Liver (tissue), 9 donors: ENCODE measurements around the gene AGTPBP1. TPM values are rescaled to one million over a fixed set of nuclear protein-coding genes. Genes with fewer than 3 reads are reported as not detected.
"Not testable (repeated sequence)": the region's sequence is repeated elsewhere in the genome, so short reads cannot be mapped to it uniquely, and the experiment has no call there.

Experiments
- DNase-seq: peaks from one replicate; pipeline ENCODE4 v3.0.0-alpha.2; 2017; ENCODE audit warnings: low spot score
- H3K27ac ChIP-seq, 2 donors: one replicate each; pipeline ENCODE4 v1.7.0; 2013; ENCODE audit warnings: inconsistent platforms in 2 of 2, low read length in 2 of 2, control low read depth in 1 of 2, low read depth in 1 of 2, mild to moderate bottlenecking in 1 of 2
- H3K27me3 ChIP-seq, 4 donors: one replicate each; pipeline versions ENCODE4 v1.6.1 to v1.7.0; 2013; ENCODE audit warnings: low read length in 3 of 4, inconsistent platforms in 1 of 4, mild to moderate bottlenecking in 1 of 4, moderate library complexity in 1 of 4; ENCODE audit not compliant: control insufficient read depth in 4 of 4, insufficient read depth in 4 of 4
- H3K36me3 ChIP-seq, 4 donors: one replicate each; pipeline versions ENCODE4 v1.6.1 to v1.7.0; 2013; ENCODE audit warnings: low read length in 3 of 4, mild to moderate bottlenecking in 3 of 4, low read depth in 1 of 4, moderate library complexity in 1 of 4; ENCODE audit not compliant: control insufficient read depth in 4 of 4, insufficient read depth in 3 of 4
- H3K4me1 ChIP-seq, 4 donors: one replicate each; pipeline versions ENCODE4 v1.6.1 to v1.7.0; 2013; ENCODE audit warnings: low read length in 3 of 4, mild to moderate bottlenecking in 3 of 4, moderate library complexity in 1 of 4; ENCODE audit not compliant: control insufficient read depth in 4 of 4, insufficient read depth in 4 of 4
- H3K4me3 ChIP-seq, 3 donors: one replicate each; pipeline versions ENCODE4 v1.6.1 to v1.7.0; 2013; ENCODE audit warnings: low read length in 3 of 3, control low read depth in 1 of 3, low read depth in 1 of 3, mild to moderate bottlenecking in 1 of 3
- H3K9ac ChIP-seq, 2 donors: one replicate each; pipeline ENCODE4 v1.7.0; 2013; ENCODE audit warnings: low read length in 2 of 2, mild to moderate bottlenecking in 2 of 2, moderate library complexity in 2 of 2, control low read depth in 1 of 2, low read depth in 1 of 2
- H3K9me3 ChIP-seq, 4 donors: one replicate each; pipeline versions ENCODE4 v1.6.1 to v1.7.0; 2013; ENCODE audit warnings: low read length in 3 of 4; ENCODE audit not compliant: control insufficient read depth in 4 of 4
- CTCF ChIP-seq: fragments of 150-350 bp; IDR thresholded peaks from 2 replicates; pipeline ENCODE4 v1.5.1; 2017; ENCODE audit warnings: improper control_type of control experiment, low read depth, low read length; ENCODE audit not compliant: missing input control
- EGR1 ChIP-seq, 2 donors: IDR thresholded peaks; 2 replicates each; pipeline ENCODE4 v1.6.1; 2016 to 2018; ENCODE audit warnings: antibody characterized with exemption in 2 of 2, low read depth in 2 of 2
- HNF4A ChIP-seq, 2 donors: conservative IDR thresholded peaks; 2 replicates each; pipeline ENCODE4 v1.6.1; 2016; ENCODE audit warnings: antibody characterized with exemption in 2 of 2, mild to moderate bottlenecking in 2 of 2
- HNF4G ChIP-seq: IDR thresholded peaks from 2 replicates; pipeline ENCODE4 v1.6.1; 2016; ENCODE audit warnings: antibody characterized with exemption
- JUND ChIP-seq, 2 donors: IDR thresholded peaks; 2 replicates each; pipeline ENCODE4 v1.6.1; 2016; ENCODE audit warnings: antibody characterized with exemption in 2 of 2
- NR2F2 ChIP-seq: IDR thresholded peaks from 2 replicates; pipeline ENCODE4 v1.6.1; 2016; ENCODE audit warnings: antibody characterized with exemption
- RXRA ChIP-seq, 2 donors: IDR thresholded peaks; 2 replicates each; pipeline ENCODE4 v1.6.1; 2017 to 2018; ENCODE audit warnings: antibody characterized with exemption in 2 of 2, mild to moderate bottlenecking in 1 of 2
- YY1 ChIP-seq: IDR thresholded peaks from 2 replicates; pipeline ENCODE4 v1.6.1; 2016; ENCODE audit warnings: antibody characterized with exemption, mild to moderate bottlenecking
- ZBTB33 ChIP-seq: IDR thresholded peaks from 2 replicates; pipeline ENCODE4 v1.6.1; 2016; ENCODE audit warnings: antibody characterized with exemption
- WGBS: extraction: QIAGEN DNeasy Blood & Tissue Kit; methylation state at CpG from one replicate; pipeline ENCODE4 v1.1.7; 2013; 5-methylcytosine and 5-hydroxymethylcytosine counted together
- polyA plus RNA-seq, 2 donors: library from polyadenylated mRNA; stranded (reverse) in 1 of 2; unstranded in 1 of 2; fragments of 200-250 nt in 1 of 2; fragments of >200 nt in 1 of 2; fragmentation: Nextera tagmentation in 1 of 2; extraction: Ambion mirVana in 1 of 2; gene quantifications; one replicate each; pipeline versions ENCODE4 v1.2.1 to v1.2.3, GENCODE V29; 2013 to 2015
- total RNA-seq, 2 donors: library from RNA; depleted of rRNA; stranded (reverse); fragments of >200 nt; gene quantifications; one replicate each; pipeline ENCODE4 v1.2.3, GENCODE V29; 2014
- TF ChIP-seq, protein P1 (sequence below): IDR thresholded peaks from 2 replicates; pipeline ENCODE4 v1.6.1; 2016; ENCODE audit warnings: antibody characterized with exemption
- TF ChIP-seq, protein P2 (sequence below): IDR thresholded peaks from 2 replicates; pipeline ENCODE4 v1.6.1; 2016; ENCODE audit warnings: antibody characterized with exemption
- TF ChIP-seq, protein P3 (sequence below): IDR thresholded peaks from 2 replicates; pipeline ENCODE4 v1.6.1; 2016; ENCODE audit warnings: antibody characterized with exemption, mild to moderate bottlenecking
- donor health status: healthy.
- donor health status: healthy.
- donor health status: healthy.
- donor health status: healthy.
- donor health status: healthy.

Gene AGTPBP1
- total and polyA plus RNA-seq, 4 donors: 2.1 to 14.4 (median 5.7) TPM

DNA sequence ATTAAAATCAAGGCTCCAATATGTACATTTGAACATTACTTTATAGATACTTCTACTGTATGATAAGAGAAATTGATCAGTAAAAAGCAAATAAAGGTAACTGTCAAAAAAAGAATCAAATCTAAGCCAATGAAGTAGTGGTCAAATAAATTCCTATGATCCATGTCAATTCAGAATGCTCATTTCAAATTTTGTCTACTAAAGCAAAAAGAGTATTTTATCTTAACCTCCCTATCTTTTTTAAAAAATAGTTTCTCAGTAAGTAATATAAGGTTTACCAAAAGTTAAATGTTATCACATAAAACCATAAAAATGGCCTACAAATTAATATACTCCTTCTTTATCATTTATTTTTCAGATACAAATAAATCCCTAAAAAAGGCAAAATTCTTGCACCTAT is 165.9 kb downstream of the AGTPBP1 start:
- H3K27me3 ChIP-seq: no peaks in the 10 kb centered on the region
- H3K4me3 ChIP-seq: no peak overlapping the region
- no peak overlapping the region for H3K27ac ChIP-seq
- H3K4me1 ChIP-seq: no peaks in the 10 kb centered on the region
- no peaks in the 10 kb centered on the region for H3K9me3 ChIP-seq
- no peak overlapping the region for H3K9ac ChIP-seq
- DNase-seq: no peak
- no peaks in the 10 kb centered on the region for H3K36me3 ChIP-seq
- no peak for TF ChIP-seq YY1
- TF ChIP-seq HNF4A (conservative IDR thresholded peaks at IDR 0.05): no peak
- no peak for TF ChIP-seq EGR1 (IDR thresholded peaks at IDR 0.05; ENCODE audit: low read depth in 2 of 2)

DNA sequence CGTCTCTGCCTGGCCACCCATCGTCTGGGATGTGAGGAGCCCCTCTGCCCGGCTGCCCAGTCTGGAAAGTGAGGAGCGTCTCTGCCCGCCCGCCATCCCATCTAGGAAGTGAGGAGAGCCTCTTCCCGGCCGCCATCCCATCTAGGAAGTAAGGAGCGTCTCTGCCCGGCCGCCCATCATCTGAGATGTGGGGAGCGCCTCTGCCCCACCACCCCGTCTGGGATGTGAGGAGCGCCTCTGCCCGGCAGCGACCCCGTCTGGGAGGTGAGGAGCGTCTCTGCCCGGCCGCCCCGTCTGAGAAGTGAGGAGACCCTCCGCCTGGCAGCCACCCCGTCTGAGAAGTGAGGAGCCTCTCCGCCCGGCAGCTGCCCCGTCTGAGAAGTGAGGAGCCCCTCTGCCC is 168.2 kb downstream of the AGTPBP1 start:
- H3K9ac ChIP-seq, H3K4me3 ChIP-seq, H3K27me3 ChIP-seq, H3K4me1 ChIP-seq, H3K9me3 ChIP-seq, H3K36me3 ChIP-seq, DNase-seq, H3K27ac ChIP-seq: not testable (repeated sequence)
- WGBS: 99% methylated on average over 24 of the region's 26 CpGs

- WGBS: 97% methylated on average over 11 of the region's 11 CpGs
- not testable (repeated sequence) for H3K9ac ChIP-seq, H3K4me3 ChIP-seq, H3K27me3 ChIP-seq, H3K9me3 ChIP-seq, H3K36me3 ChIP-seq, DNase-seq, H3K4me1 ChIP-seq, H3K27ac ChIP-seq
Observed at GRCh38 chr9:85572917-85573316, 168.8 kb downstream of the AGTPBP1 start.

GRCh38 chr9:85569988-85570387 is 171.8 kb downstream of the AGTPBP1 start:
- TF ChIP-seq, protein P1, sequence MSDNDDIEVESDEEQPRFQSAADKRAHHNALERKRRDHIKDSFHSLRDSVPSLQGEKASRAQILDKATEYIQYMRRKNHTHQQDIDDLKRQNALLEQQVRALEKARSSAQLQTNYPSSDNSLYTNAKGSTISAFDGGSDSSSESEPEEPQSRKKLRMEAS: no peak
- no peak for TF ChIP-seq NR2F2
- TF ChIP-seq, protein P2, sequence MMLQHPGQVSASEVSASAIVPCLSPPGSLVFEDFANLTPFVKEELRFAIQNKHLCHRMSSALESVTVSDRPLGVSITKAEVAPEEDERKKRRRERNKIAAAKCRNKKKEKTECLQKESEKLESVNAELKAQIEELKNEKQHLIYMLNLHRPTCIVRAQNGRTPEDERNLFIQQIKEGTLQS: no peak
- H3K36me3 ChIP-seq: no peaks in the 10 kb centered on the region
- no peak overlapping the region for H3K9ac ChIP-seq
- no peaks in the 10 kb centered on the region for H3K4me1 ChIP-seq
- no peaks in the 10 kb centered on the region for H3K9me3 ChIP-seq
- no peak for DNase-seq
- no peak overlapping the region for H3K27ac ChIP-seq
- WGBS: 92% methylated on average over 2 of the region's 2 CpGs
- H3K27me3 ChIP-seq: no peaks in the 10 kb centered on the region
- no peak overlapping the region for H3K4me3 ChIP-seq

- Histone ChIP-seq H3K9ac (no peak overlapping the region), H3K36me3 (no peaks in the 10 kb centered on the region), H3K27ac (no peak overlapping the region), H3K4me3 (no peak overlapping the region), H3K4me1 (no peaks in the 10 kb centered on the region), H3K9me3 (no peaks in the 10 kb centered on the region), H3K27me3 (no peaks in the 10 kb centered on the region)
- 94% methylated on average over 3 of the region's 3 CpGs for WGBS
- no peak for DNase-seq
- TF ChIP-seq NR2F2 (no peak), CTCF (no peak), HNF4G (no peak), EGR1 (IDR thresholded peaks at IDR 0.05; ENCODE audit: low read depth in 2 of 2) (no peak), RXRA (IDR thresholded peaks at IDR 0.05) (no peak), JUND (IDR thresholded peaks at IDR 0.05) (no peak), ZBTB33 (no peak)
- TF ChIP-seq, protein P3, sequence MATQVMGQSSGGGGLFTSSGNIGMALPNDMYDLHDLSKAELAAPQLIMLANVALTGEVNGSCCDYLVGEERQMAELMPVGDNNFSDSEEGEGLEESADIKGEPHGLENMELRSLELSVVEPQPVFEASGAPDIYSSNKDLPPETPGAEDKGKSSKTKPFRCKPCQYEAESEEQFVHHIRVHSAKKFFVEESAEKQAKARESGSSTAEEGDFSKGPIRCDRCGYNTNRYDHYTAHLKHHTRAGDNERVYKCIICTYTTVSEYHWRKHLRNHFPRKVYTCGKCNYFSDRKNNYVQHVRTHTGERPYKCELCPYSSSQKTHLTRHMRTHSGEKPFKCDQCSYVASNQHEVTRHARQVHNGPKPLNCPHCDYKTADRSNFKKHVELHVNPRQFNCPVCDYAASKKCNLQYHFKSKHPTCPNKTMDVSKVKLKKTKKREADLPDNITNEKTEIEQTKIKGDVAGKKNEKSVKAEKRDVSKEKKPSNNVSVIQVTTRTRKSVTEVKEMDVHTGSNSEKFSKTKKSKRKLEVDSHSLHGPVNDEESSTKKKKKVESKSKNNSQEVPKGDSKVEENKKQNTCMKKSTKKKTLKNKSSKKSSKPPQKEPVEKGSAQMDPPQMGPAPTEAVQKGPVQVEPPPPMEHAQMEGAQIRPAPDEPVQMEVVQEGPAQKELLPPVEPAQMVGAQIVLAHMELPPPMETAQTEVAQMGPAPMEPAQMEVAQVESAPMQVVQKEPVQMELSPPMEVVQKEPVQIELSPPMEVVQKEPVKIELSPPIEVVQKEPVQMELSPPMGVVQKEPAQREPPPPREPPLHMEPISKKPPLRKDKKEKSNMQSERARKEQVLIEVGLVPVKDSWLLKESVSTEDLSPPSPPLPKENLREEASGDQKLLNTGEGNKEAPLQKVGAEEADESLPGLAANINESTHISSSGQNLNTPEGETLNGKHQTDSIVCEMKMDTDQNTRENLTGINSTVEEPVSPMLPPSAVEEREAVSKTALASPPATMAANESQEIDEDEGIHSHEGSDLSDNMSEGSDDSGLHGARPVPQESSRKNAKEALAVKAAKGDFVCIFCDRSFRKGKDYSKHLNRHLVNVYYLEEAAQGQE: no peak
Observed at GRCh38 chr9:85559526-85559925, 182.2 kb downstream of the AGTPBP1 start.
